ENCODE results near the gene RANBP2. TPM values are rescaled to one million over a fixed set of nuclear protein-coding genes. Genes with fewer than 3 reads are reported as not detected.
"Not testable (repeated sequence)": the region's sequence is repeated elsewhere in the genome, so short reads cannot be mapped to it uniquely, and the experiment has no call there.

Gene RANBP2
- total RNA-seq (2014; rRNA removed; shearing (Covaris generic)) (87.7 and 98.0 TPM in 2 replicates), polyA plus RNA-seq (2016; fragmentation: Nextera tagmentation; extraction: Ambion mirVana) (16.5 and 23.0 TPM in 2 replicates)
- long read RNA-seq, partial matches to known transcripts = 7 of 13 reads
- long read RNA-seq, other reads (novel, unspliced or antisense) = 6 of 13 reads

DNA sequence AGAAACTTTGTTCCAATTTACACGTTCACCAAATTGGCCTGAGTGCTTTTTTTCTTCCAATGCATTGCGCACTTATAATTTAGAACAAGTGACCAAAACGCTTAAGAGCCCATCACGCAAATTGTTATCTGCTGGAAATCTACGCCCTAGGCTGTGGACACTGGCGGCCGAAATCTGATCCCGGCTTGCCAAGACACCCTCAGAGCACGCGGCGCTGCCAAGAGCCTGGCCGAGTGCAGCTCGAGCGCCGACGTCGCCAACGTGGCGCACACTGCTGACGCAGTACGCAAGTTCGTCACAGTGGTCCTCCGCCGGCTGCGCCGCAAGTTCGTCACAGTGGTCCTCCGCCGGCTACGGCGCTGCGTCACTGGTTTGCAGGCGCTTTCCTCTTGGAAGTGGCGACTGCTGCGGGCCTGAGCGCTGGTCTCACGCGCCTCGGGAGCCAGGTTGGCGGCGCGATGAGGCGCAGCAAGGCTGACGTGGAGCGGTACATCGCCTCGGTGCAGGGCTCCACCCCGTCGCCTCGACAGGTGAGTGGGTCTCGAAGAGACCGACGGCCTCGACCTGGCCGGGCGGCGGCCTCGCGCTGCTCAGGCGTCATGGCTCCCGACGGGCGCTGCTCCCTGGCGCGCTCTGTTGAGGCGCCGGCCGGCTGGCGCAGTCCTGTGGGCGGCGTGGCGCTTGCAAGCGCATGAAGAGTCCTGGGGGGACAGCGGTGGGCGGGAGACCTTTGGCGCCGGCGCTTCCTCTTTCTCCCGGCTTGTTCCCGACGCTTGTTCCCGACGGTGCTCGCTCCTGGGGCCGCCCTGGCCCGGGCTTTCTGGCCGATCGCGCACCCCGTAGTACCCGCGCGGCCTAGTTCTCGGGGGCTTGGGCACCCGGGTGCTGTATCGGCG is at the start of gene RANBP2:
Gene RANBP2, plus strand, starts transcription at position 334 of the 896 bp plus-strand sequence. Its CDS starts 125 bp downstream, at position 459.
- DNase-seq (ENCODE audit: low spot score) (peak; percentile 98), ATAC-seq (peak; percentile 95)
- TF ChIP-seq POLR2AphosphoS5 (IDR thresholded peaks at IDR 0.05; ENCODE audit: low read depth) (peak; percentile 96), STAT1 (IDR thresholded peaks at IDR 0.05; ENCODE audit: unreplicated experiment) (no peak), CREB1 (CRISPR knock-in tag; IDR thresholded peaks at IDR 0.05; ENCODE audit: low read depth) (peak; percentile 99), NANOG (IDR thresholded peaks at IDR 0.05; ENCODE audit: borderline replicate concordance) (no peak), EZH2 (IDR thresholded peaks at IDR 0.05; ENCODE audit: low read depth, unreplicated experiment) (no peak), EZH2phosphoT487 (IDR thresholded peaks at IDR 0.05; ENCODE audit: unreplicated experiment) (no peak)
- TF ChIP-seq, protein P1, sequence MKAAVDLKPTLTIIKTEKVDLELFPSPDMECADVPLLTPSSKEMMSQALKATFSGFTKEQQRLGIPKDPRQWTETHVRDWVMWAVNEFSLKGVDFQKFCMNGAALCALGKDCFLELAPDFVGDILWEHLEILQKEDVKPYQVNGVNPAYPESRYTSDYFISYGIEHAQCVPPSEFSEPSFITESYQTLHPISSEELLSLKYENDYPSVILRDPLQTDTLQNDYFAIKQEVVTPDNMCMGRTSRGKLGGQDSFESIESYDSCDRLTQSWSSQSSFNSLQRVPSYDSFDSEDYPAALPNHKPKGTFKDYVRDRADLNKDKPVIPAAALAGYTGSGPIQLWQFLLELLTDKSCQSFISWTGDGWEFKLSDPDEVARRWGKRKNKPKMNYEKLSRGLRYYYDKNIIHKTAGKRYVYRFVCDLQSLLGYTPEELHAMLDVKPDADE (IDR thresholded peaks at IDR 0.05) = peak; percentile 70
- TF ChIP-seq, protein P2, sequence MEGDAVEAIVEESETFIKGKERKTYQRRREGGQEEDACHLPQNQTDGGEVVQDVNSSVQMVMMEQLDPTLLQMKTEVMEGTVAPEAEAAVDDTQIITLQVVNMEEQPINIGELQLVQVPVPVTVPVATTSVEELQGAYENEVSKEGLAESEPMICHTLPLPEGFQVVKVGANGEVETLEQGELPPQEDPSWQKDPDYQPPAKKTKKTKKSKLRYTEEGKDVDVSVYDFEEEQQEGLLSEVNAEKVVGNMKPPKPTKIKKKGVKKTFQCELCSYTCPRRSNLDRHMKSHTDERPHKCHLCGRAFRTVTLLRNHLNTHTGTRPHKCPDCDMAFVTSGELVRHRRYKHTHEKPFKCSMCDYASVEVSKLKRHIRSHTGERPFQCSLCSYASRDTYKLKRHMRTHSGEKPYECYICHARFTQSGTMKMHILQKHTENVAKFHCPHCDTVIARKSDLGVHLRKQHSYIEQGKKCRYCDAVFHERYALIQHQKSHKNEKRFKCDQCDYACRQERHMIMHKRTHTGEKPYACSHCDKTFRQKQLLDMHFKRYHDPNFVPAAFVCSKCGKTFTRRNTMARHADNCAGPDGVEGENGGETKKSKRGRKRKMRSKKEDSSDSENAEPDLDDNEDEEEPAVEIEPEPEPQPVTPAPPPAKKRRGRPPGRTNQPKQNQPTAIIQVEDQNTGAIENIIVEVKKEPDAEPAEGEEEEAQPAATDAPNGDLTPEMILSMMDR (conservative IDR thresholded peaks at IDR 0.05; ENCODE audit: low read depth in 2 of 2) = no peak
- TF ChIP-seq, protein P3, sequence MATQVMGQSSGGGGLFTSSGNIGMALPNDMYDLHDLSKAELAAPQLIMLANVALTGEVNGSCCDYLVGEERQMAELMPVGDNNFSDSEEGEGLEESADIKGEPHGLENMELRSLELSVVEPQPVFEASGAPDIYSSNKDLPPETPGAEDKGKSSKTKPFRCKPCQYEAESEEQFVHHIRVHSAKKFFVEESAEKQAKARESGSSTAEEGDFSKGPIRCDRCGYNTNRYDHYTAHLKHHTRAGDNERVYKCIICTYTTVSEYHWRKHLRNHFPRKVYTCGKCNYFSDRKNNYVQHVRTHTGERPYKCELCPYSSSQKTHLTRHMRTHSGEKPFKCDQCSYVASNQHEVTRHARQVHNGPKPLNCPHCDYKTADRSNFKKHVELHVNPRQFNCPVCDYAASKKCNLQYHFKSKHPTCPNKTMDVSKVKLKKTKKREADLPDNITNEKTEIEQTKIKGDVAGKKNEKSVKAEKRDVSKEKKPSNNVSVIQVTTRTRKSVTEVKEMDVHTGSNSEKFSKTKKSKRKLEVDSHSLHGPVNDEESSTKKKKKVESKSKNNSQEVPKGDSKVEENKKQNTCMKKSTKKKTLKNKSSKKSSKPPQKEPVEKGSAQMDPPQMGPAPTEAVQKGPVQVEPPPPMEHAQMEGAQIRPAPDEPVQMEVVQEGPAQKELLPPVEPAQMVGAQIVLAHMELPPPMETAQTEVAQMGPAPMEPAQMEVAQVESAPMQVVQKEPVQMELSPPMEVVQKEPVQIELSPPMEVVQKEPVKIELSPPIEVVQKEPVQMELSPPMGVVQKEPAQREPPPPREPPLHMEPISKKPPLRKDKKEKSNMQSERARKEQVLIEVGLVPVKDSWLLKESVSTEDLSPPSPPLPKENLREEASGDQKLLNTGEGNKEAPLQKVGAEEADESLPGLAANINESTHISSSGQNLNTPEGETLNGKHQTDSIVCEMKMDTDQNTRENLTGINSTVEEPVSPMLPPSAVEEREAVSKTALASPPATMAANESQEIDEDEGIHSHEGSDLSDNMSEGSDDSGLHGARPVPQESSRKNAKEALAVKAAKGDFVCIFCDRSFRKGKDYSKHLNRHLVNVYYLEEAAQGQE (IDR thresholded peaks at IDR 0.05; ENCODE audit: unreplicated experiment) = no peak
- Mint-ChIP-seq H3K27ac (peak within 1 kb of the TSS; percentile 98), H3K9me3 (no peaks in the 10 kb centered on the region), H3K36me3 (ENCODE audit: low read depth) (no peaks in the 10 kb centered on the region; the same call in 2 of the 3 replicates), H3K27me3 (ENCODE audit: insufficient read depth, low read depth, poor library complexity) (peaks cover 10% of the 10 kb centered on the region), H3K4me3 (peak within 1 kb of the TSS; percentile 87), H3K4me1 (peaks cover 9% of the 10 kb centered on the region)
- Histone ChIP-seq H3K27ac (ENCODE audit: low read depth) (peak within 1 kb of the TSS; percentile 93), H4K20me1 (replicated peaks; ENCODE audit: insufficient read depth) (peaks cover 24% of the 10 kb centered on the region), H3K9me2 (ENCODE audit: insufficient read depth) (no peaks in the 10 kb centered on the region), H2AFZ (peak within 1 kb of the TSS; percentile 87), H3K79me2 (replicated peaks; ENCODE audit: insufficient read depth) (peaks cover 44% of the 10 kb centered on the region), H3K36me3 (ENCODE audit: insufficient read depth) (no peaks in the 10 kb centered on the region), H3K27me3 (ENCODE audit: insufficient read depth) (no peaks in the 10 kb centered on the region), H3K4me2 (peak within 1 kb of the TSS; percentile 75), H3K4me3 (peak within 1 kb of the TSS; percentile 82), H3K4me1 (ENCODE audit: insufficient read depth) (no peaks in the 10 kb centered on the region), H3F3A (replicated peaks; ENCODE audit: low read depth) (no peaks in the 10 kb centered on the region)

DNA sequence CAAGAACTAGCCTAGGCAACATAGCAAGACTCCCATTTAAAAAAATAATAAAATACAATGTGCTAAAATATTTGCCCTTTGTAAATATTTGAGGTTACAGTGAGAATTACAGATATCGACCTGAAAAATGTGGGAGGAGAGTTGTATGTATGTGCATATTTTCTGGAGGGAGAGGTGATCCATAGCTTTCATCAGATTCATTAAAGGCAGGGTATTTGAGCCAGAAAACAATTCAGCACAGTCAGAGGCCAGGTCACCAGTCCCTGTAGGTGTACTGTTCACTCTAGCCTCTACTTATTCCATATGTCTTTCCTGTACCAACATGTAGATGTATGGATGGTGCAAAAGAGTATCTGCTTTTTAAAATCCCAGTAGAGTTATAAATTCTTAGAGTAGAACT is 49.0 kb upstream of the RANBP2 start:
- H3K27me3 Mint-ChIP-seq (ENCODE audit: insufficient read depth, low read depth, poor library complexity); H3K27ac Mint-ChIP-seq; H4K20me1 ChIP-seq (replicated peaks; ENCODE audit: insufficient read depth); H3K36me3 Mint-ChIP-seq (ENCODE audit: low read depth); DNase-seq (ENCODE audit: low spot score); H3K9me2 ChIP-seq (ENCODE audit: insufficient read depth); H3K4me3 ChIP-seq; H3K79me2 ChIP-seq (replicated peaks; ENCODE audit: insufficient read depth); H3K4me3 Mint-ChIP-seq; H3K4me1 ChIP-seq (ENCODE audit: insufficient read depth); ATAC-seq; H2AFZ ChIP-seq; H3K9me3 Mint-ChIP-seq; H3K4me1 Mint-ChIP-seq; H3K27ac ChIP-seq (ENCODE audit: low read depth); H3F3A ChIP-seq (replicated peaks; ENCODE audit: low read depth); H3K4me2 ChIP-seq; H3K36me3 ChIP-seq (ENCODE audit: insufficient read depth); H3K27me3 ChIP-seq (ENCODE audit: insufficient read depth): not testable (repeated sequence)

DNA sequence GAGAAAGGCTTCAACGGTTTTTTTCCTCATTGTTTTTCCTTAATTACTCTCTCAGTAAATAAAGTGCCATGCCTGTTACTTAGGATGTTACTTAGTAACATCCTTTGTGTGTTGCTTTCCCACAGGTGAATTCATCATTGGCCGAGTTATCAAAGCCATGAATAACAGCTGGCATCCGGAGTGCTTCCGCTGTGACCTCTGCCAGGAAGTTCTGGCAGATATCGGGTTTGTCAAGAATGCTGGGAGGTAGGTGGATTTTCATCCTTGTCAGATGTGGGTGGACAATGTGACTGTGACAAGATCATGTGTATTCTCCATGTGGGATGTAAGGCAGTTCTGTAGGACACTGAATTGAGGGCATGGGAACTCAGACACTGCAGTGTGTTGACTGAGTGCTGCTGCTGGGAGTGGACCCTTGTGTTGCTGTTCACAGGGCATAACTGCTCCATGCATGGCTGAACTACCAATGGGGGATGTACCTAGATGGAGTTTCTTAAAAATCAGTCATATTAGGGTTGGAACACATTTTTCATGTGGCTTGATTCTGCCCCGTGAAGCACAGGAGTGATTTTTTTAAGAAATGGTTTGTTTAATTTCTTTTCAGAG is 47.0 kb upstream of the RANBP2 start:
- H3K9me3 Mint-ChIP-seq; H3K27me3 Mint-ChIP-seq (ENCODE audit: insufficient read depth, low read depth, poor library complexity); H3K79me2 ChIP-seq (replicated peaks; ENCODE audit: insufficient read depth); H4K20me1 ChIP-seq (replicated peaks; ENCODE audit: insufficient read depth); H3K4me1 Mint-ChIP-seq; H3K27me3 ChIP-seq (ENCODE audit: insufficient read depth); H3K4me3 ChIP-seq; H3K4me3 Mint-ChIP-seq; DNase-seq (ENCODE audit: low spot score); H3K27ac Mint-ChIP-seq; H3K27ac ChIP-seq (ENCODE audit: low read depth); H3F3A ChIP-seq (replicated peaks; ENCODE audit: low read depth); H3K4me1 ChIP-seq (ENCODE audit: insufficient read depth); H3K36me3 ChIP-seq (ENCODE audit: insufficient read depth); H3K4me2 ChIP-seq; H3K9me2 ChIP-seq (ENCODE audit: insufficient read depth); ATAC-seq; H2AFZ ChIP-seq: not testable (repeated sequence)
- H3K36me3 Mint-ChIP-seq (ENCODE audit: low read depth) = peaks cover 13% of the 10 kb centered on the region
